Measurements from ENCODE around the gene GMIP. TPM values are rescaled to one million over a fixed set of nuclear protein-coding genes. Genes with fewer than 3 reads are reported as not detected.

GMIP gene
- total RNA-seq, 1 donor from 2014 or later = 3.2 TPM

DNA sequence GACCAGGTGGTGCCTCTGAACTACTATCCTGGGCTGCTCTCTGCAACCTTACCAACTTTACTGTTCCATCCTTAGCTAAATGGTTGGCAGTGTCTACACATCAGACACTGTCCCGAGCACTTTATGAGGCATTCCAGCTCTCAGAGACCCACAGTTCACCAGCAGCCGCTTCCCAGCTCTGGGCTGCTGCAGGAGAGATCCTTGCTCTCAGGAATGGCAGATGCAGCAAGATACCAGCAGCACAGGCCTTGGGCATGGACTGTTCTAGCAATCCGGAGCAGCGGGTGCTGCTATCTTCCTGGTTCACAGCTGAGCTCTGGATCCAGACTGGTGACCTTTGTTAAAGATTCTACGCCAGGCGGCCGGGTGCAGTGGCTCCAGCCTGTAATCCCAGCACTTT, 12.1 kb downstream of the GMIP start:
- TF ChIP-seq, protein P1, sequence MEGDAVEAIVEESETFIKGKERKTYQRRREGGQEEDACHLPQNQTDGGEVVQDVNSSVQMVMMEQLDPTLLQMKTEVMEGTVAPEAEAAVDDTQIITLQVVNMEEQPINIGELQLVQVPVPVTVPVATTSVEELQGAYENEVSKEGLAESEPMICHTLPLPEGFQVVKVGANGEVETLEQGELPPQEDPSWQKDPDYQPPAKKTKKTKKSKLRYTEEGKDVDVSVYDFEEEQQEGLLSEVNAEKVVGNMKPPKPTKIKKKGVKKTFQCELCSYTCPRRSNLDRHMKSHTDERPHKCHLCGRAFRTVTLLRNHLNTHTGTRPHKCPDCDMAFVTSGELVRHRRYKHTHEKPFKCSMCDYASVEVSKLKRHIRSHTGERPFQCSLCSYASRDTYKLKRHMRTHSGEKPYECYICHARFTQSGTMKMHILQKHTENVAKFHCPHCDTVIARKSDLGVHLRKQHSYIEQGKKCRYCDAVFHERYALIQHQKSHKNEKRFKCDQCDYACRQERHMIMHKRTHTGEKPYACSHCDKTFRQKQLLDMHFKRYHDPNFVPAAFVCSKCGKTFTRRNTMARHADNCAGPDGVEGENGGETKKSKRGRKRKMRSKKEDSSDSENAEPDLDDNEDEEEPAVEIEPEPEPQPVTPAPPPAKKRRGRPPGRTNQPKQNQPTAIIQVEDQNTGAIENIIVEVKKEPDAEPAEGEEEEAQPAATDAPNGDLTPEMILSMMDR (IDR thresholded peaks at IDR 0.05; ENCODE audit: insufficient read depth, low read length, severe bottlenecking) = no peak
- FAIRE-seq = no peak
- H3K4me3 ChIP-seq (ENCODE audit: low read depth, low read length) = no peak overlapping the region
- H3K27me3 ChIP-seq (ENCODE audit: control insufficient read depth, insufficient read depth, low read length) = no peaks in the 10 kb centered on the region
- peaks cover 15% of the 10 kb centered on the region for H3K36me3 ChIP-seq (ENCODE audit: control insufficient read depth, insufficient read depth, low read length)
- DNase-seq (ENCODE audit: low read depth) = no peak

DNA sequence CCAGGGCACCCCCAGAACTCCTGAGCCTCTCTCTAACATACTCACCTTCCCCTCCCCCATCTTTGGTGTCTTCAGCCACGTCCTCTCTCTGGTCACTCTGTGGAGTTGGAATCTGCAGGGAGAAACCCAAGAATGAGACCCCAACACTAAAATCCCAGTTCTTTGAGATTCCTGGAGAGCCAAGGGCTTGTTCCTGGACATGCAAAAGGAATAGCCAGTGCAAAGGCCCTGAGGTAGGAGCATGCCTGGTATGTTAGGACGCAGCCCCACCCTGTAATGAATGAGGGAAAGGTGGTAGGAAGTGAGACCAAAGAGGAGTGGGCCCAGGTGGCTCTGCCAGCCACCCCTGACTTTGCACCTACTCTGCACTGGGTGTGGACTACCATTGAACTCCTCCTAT, 13.0 kb downstream of the GMIP start:
- peaks cover 12% of the 10 kb centered on the region for H3K36me3 ChIP-seq (ENCODE audit: control insufficient read depth, insufficient read depth, low read length)
- TF ChIP-seq, protein P1 (IDR thresholded peaks at IDR 0.05; ENCODE audit: insufficient read depth, low read length, severe bottlenecking) = no peak
- DNase-seq (ENCODE audit: low read depth) = no peak
- H3K4me3 ChIP-seq (ENCODE audit: low read depth, low read length) = no peak overlapping the region
- H3K27me3 ChIP-seq (ENCODE audit: control insufficient read depth, insufficient read depth, low read length) = no peaks in the 10 kb centered on the region
- peak; percentile 7 for FAIRE-seq

DNA sequence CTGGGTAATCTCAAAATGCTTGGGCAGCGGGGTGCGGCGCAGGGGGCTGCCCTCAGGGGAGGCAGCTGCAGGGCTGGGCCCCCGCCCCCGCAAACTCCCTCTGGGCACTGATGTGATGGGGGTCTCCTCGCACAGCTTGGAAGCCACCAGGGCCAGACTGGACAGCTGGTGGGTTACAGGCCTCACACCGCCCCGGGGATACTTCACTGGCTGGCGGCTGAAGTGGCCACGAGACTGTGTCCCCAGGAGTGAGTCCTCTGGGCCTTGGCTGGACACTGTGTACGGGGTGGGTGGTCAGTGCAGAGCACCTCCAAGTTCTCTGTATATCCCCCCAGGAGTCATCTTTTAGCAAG, 13.4 kb downstream of the GMIP start:
- DNase-seq (ENCODE audit: low read depth) (no peak), FAIRE-seq (no peak)
- TF ChIP-seq, protein P1 (IDR thresholded peaks at IDR 0.05; ENCODE audit: insufficient read depth, low read length, severe bottlenecking) = no peak
- Histone ChIP-seq H3K27me3 (ENCODE audit: control insufficient read depth, insufficient read depth, low read length) (no peaks in the 10 kb centered on the region), H3K36me3 (ENCODE audit: control insufficient read depth, insufficient read depth, low read length) (peaks cover 12% of the 10 kb centered on the region), H3K4me3 (ENCODE audit: low read depth, low read length) (no peak overlapping the region)

GRCh38 chr19:19628501-19629134, 14.8 kb downstream of the GMIP start:
- Histone ChIP-seq H3K27me3 (ENCODE audit: control insufficient read depth, insufficient read depth, low read length) (no peaks in the 10 kb centered on the region), H3K4me3 (ENCODE audit: low read depth, low read length) (peak overlapping the region; percentile 66), H3K36me3 (ENCODE audit: control insufficient read depth, insufficient read depth, low read length) (peaks cover 2% of the 10 kb centered on the region)
- TF ChIP-seq, protein P1 (IDR thresholded peaks at IDR 0.05; ENCODE audit: insufficient read depth, low read length, severe bottlenecking) = no peak
- no peak for FAIRE-seq
- DNase-seq (ENCODE audit: low read depth) = peak; percentile 82

GRCh38 chr19:19627621-19628500, 15.6 kb downstream of the GMIP start, which contains the start of gene LPAR2:
Gene LPAR2 (minus strand): TSS chr19:19628220. CDS start chr19:19627275, 945 bp downstream.
- FAIRE-seq (no peak), DNase-seq (ENCODE audit: low read depth) (no peak)
- Histone ChIP-seq H3K4me3 (ENCODE audit: low read depth, low read length) (peak within 1 kb of the TSS; percentile 66), H3K27me3 (ENCODE audit: control insufficient read depth, insufficient read depth, low read length) (no peaks in the 10 kb centered on the region), H3K36me3 (ENCODE audit: control insufficient read depth, insufficient read depth, low read length) (peaks cover 3% of the 10 kb centered on the region)
- TF ChIP-seq, protein P1 (IDR thresholded peaks at IDR 0.05; ENCODE audit: insufficient read depth, low read length, severe bottlenecking) = no peak

Measured in bronchial epithelial cell (primary cell).